ENCODE measurements around the gene EGFR.

The EGFR gene

DNA sequence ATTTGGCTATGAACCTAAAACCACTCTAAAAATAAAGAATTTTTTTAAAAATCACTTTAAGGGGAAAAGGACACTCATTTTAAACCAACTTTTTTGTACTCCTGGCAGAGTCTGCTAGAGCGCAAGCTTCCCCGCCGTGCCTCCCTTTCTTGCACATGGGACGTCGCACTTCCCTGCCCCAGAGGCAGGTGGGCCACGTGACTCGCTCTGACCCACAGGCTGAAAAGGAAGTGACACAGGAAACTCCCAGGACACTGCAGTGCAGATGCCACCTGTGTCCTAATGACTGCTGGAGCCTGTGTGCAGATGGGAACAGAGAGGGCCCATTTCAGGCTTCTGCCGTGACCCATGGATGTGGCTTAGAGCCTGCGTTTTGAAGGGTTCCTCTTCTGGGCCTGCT, 204.2 kb downstream of the EGFR start:
- Histone ChIP-seq H3F3A (ENCODE audit: insufficient read depth, low read length) (no peaks in the 10 kb centered on the region), H3K4me2 (ENCODE audit: low read depth, low read length) (no peak overlapping the region), H2AFZ (ENCODE audit: low read length) (no peak overlapping the region), H3K9me3 (replicated peaks; ENCODE audit: insufficient read depth, low read length) (no peaks in the 10 kb centered on the region), H3K36me3 (replicated peaks; ENCODE audit: insufficient read depth, low read length) (no peaks in the 10 kb centered on the region), H3K9ac (ENCODE audit: low read length) (no peak overlapping the region), H3K79me2 (ENCODE audit: low read length) (no peaks in the 10 kb centered on the region), H3K4me3 (ENCODE audit: low read length) (no peak overlapping the region), H4K20me1 (ENCODE audit: insufficient read depth, low read length) (no peaks in the 10 kb centered on the region), H3K27ac (ENCODE audit: low read length) (no peak overlapping the region), H3K4me1 (ENCODE audit: low read length) (no peaks in the 10 kb centered on the region), H3K9me2 (replicated peaks; ENCODE audit: insufficient read depth, low read length) (no peaks in the 10 kb centered on the region), H3K27me3 (replicated peaks; ENCODE audit: insufficient read depth, low read length) (no peaks in the 10 kb centered on the region)
- no peak for DNase-seq
- TF ChIP-seq EZH2 (optimal IDR thresholded peaks at IDR 0.05; ENCODE audit: low read depth, low read length) (no peak), EZH2phosphoT487 (IDR thresholded peaks at IDR 0.05; ENCODE audit: low read length) (no peak)
- TF ChIP-seq, protein P1, sequence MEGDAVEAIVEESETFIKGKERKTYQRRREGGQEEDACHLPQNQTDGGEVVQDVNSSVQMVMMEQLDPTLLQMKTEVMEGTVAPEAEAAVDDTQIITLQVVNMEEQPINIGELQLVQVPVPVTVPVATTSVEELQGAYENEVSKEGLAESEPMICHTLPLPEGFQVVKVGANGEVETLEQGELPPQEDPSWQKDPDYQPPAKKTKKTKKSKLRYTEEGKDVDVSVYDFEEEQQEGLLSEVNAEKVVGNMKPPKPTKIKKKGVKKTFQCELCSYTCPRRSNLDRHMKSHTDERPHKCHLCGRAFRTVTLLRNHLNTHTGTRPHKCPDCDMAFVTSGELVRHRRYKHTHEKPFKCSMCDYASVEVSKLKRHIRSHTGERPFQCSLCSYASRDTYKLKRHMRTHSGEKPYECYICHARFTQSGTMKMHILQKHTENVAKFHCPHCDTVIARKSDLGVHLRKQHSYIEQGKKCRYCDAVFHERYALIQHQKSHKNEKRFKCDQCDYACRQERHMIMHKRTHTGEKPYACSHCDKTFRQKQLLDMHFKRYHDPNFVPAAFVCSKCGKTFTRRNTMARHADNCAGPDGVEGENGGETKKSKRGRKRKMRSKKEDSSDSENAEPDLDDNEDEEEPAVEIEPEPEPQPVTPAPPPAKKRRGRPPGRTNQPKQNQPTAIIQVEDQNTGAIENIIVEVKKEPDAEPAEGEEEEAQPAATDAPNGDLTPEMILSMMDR (IDR thresholded peaks at IDR 0.05; ENCODE audit: low read length), result no peak

DNA sequence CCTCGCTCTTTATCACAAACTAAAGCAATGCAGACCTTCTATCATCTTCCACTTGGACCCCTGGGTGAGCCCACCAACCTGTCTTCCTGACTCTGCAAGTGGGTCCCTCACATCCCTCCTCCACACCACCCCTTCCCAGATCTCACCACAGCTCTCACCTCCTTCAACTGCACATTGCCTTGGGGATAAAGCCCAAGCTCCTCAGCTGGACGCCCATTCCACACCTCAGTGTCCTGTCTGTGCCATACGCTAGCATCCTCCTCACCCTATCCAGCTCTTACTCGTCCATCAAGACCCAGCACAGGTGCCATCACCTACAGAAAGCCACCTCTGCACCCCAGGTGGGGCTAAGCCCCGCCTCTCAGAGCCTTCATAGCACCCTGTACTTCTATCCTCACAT, 205.3 kb downstream of the EGFR start:
- no peak overlapping the region for H3K4me2 ChIP-seq (ENCODE audit: low read depth, low read length)
- H3K79me2 ChIP-seq (ENCODE audit: low read length), result no peaks in the 10 kb centered on the region
- no peaks in the 10 kb centered on the region for H3K36me3 ChIP-seq (replicated peaks; ENCODE audit: insufficient read depth, low read length)
- H3K9me3 ChIP-seq (replicated peaks; ENCODE audit: insufficient read depth, low read length), result no peaks in the 10 kb centered on the region
- H3K27me3 ChIP-seq (replicated peaks; ENCODE audit: insufficient read depth, low read length), result no peaks in the 10 kb centered on the region
- no peaks in the 10 kb centered on the region for H4K20me1 ChIP-seq (ENCODE audit: insufficient read depth, low read length)
- H3K4me3 ChIP-seq (ENCODE audit: low read length), result no peak overlapping the region
- no peak overlapping the region for H3K9ac ChIP-seq (ENCODE audit: low read length)
- H3F3A ChIP-seq (ENCODE audit: insufficient read depth, low read length), result no peaks in the 10 kb centered on the region
- no peak overlapping the region for H3K27ac ChIP-seq (ENCODE audit: low read length)
- no peak for TF ChIP-seq EZH2 (optimal IDR thresholded peaks at IDR 0.05; ENCODE audit: low read depth, low read length)
- TF ChIP-seq EZH2phosphoT487 (IDR thresholded peaks at IDR 0.05; ENCODE audit: low read length), result no peak
- TF ChIP-seq, protein P1 (IDR thresholded peaks at IDR 0.05; ENCODE audit: low read length), result no peak
- no peaks in the 10 kb centered on the region for H3K4me1 ChIP-seq (ENCODE audit: low read length)
- H3K9me2 ChIP-seq (replicated peaks; ENCODE audit: insufficient read depth, low read length), result no peaks in the 10 kb centered on the region
- no peak overlapping the region for H2AFZ ChIP-seq (ENCODE audit: low read length)
- DNase-seq, result no peak

DNA sequence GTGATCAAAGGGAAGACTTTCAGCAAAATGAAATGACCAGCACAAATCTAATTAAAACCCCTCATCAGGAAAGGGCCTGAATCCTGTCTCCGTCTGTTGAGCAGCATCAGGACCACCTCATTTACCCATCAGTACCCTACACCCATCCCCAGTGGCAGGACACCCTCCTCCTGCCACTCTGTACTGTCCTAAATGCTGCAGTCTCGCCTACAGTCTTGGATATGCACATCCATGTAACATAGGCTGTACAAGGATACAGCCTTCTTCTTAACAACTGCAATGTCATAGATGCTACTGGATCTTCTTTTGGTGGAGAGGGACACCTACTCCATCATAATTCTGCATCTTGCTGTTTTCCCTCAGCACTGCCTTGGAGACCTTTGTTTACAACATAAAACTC, 206.0 kb downstream of the EGFR start:
- no peak for DNase-seq
- no peaks in the 10 kb centered on the region for H3K79me2 ChIP-seq (ENCODE audit: low read length)
- no peaks in the 10 kb centered on the region for H3K4me1 ChIP-seq (ENCODE audit: low read length)
- no peak overlapping the region for H2AFZ ChIP-seq (ENCODE audit: low read length)
- no peaks in the 10 kb centered on the region for H3K9me2 ChIP-seq (replicated peaks; ENCODE audit: insufficient read depth, low read length)
- H3K4me3 ChIP-seq (ENCODE audit: low read length), result no peak overlapping the region
- TF ChIP-seq EZH2phosphoT487 (IDR thresholded peaks at IDR 0.05; ENCODE audit: low read length) (no peak), EZH2 (optimal IDR thresholded peaks at IDR 0.05; ENCODE audit: low read depth, low read length) (no peak)
- TF ChIP-seq, protein P1 (IDR thresholded peaks at IDR 0.05; ENCODE audit: low read length), result no peak
- H3K9me3 ChIP-seq (replicated peaks; ENCODE audit: insufficient read depth, low read length), result no peaks in the 10 kb centered on the region
- no peaks in the 10 kb centered on the region for H3F3A ChIP-seq (ENCODE audit: insufficient read depth, low read length)
- no peak overlapping the region for H3K4me2 ChIP-seq (ENCODE audit: low read depth, low read length)
- H3K27me3 ChIP-seq (replicated peaks; ENCODE audit: insufficient read depth, low read length), result no peaks in the 10 kb centered on the region
- H3K36me3 ChIP-seq (replicated peaks; ENCODE audit: insufficient read depth, low read length), result no peaks in the 10 kb centered on the region
- no peak overlapping the region for H3K9ac ChIP-seq (ENCODE audit: low read length)
- no peak overlapping the region for H3K27ac ChIP-seq (ENCODE audit: low read length)
- no peaks in the 10 kb centered on the region for H4K20me1 ChIP-seq (ENCODE audit: insufficient read depth, low read length)
